H1 (cell line): ENCODE measurements around the gene PIGZ.

Experiments used
- CHD7 ChIP-seq: fragments of 300-600 bp; sonication (generic); IDR thresholded peaks from 2 replicates; pipeline ENCODE4 v1.7.1; 2012; ENCODE audit warnings: low read length, moderate library complexity, mild to moderate bottlenecking, inconsistent platforms; ENCODE audit not compliant: insufficient replicate concordance
- CTCF ChIP-seq, 3 experiments: IDR thresholded peaks; 1 replicate in 2 of 3; 2 replicates in 1 of 3; pipeline versions ENCODE4 v1.5.1 to v1.6.1; 2011; ENCODE audit warnings: low read length in 3 of 3, mild to moderate bottlenecking in 3 of 3, inconsistent platforms in 2 of 3, low read depth in 1 of 3, moderate library complexity in 1 of 3; ENCODE audit not compliant: insufficient read depth in 1 of 3; ENCODE audit errors: control extremely low read depth in 1 of 3
- E2F6 ChIP-seq: IDR thresholded peaks from 2 replicates; pipeline ENCODE4 v1.6.1; 2012; ENCODE audit warnings: inconsistent platforms
- EGR1 ChIP-seq: IDR thresholded peaks from 2 replicates; pipeline ENCODE4 v1.6.1; 2011; ENCODE audit warnings: low read depth, low read length, borderline replicate concordance
- GABPA ChIP-seq: IDR thresholded peaks from 2 replicates; pipeline ENCODE4 v1.6.1; 2011; ENCODE audit warnings: mild to moderate bottlenecking, low read length, moderate library complexity, borderline replicate concordance; ENCODE audit not compliant: insufficient read depth
- RAD21 ChIP-seq, 2 experiments: IDR thresholded peaks in 1 of 2; conservative IDR thresholded peaks in 1 of 2; 2 replicates each; pipeline ENCODE4 v1.6.1; 2011; ENCODE audit warnings: low read depth in 2 of 2, low read length in 2 of 2, improper control_type of control experiment in 1 of 2, inconsistent platforms in 1 of 2, mild to moderate bottlenecking in 1 of 2, moderate library complexity in 1 of 2
- SP2 ChIP-seq: IDR thresholded peaks from 2 replicates; pipeline ENCODE4 v1.6.1; 2012; ENCODE audit warnings: mild to moderate bottlenecking, low read length, inconsistent platforms
- YY1 ChIP-seq: IDR thresholded peaks from 2 replicates; pipeline ENCODE4 v1.6.1; 2011; ENCODE audit warnings: low read depth, mild to moderate bottlenecking, low read length

GRCh38 chr3:196983186-196983585, 14.6 kb upstream of the PIGZ start:
- TF ChIP-seq CTCF (IDR thresholded peaks at IDR 0.05; ENCODE audit: control extremely low read depth in 1 of 3, insufficient read depth in 1 of 3, low read depth in 1 of 3, low read length in 3 of 3): no peak
- TF ChIP-seq SP2: no peak
- TF ChIP-seq CHD7: no peak
- TF ChIP-seq EGR1: no peak
- no peak for TF ChIP-seq RAD21 (IDR thresholded peaks at IDR 0.05 in 1 of 2, conservative IDR thresholded peaks at IDR 0.05 in 1 of 2; ENCODE audit: low read depth in 2 of 2, low read length in 2 of 2)
- TF ChIP-seq GABPA: no peak
- no peak for TF ChIP-seq YY1
- TF ChIP-seq E2F6: no peak
